Endothelial cell (in vitro differentiated cells): ENCODE data around the gene PECR. TPM values are rescaled to one million over a fixed set of nuclear protein-coding genes. Genes with fewer than 3 reads are reported as not detected.

Experiments used
- DNase-seq: peaks from one replicate; pipeline ENCODE4 v3.0.0; 2021; ENCODE audit warnings: low spot score
- H3K27ac Mint-ChIP-seq: one replicate; pipeline ENCODE4 v1.8.0; 2021; ENCODE audit warnings: mixed read lengths, inconsistent platforms; ENCODE audit not compliant: unreplicated experiment
- H3K27me3 Mint-ChIP-seq: one replicate; pipeline ENCODE4 v1.8.0; 2021; ENCODE audit warnings: mild to moderate bottlenecking, moderate library complexity, mixed read lengths, inconsistent platforms; ENCODE audit not compliant: unreplicated experiment
- H3K36me3 Mint-ChIP-seq: one replicate; pipeline ENCODE4 v1.8.0; 2021; ENCODE audit warnings: mild to moderate bottlenecking, low read depth, mixed read lengths, inconsistent platforms; ENCODE audit not compliant: unreplicated experiment
- H3K4me1 Mint-ChIP-seq: one replicate; pipeline ENCODE4 v1.8.0; 2021; ENCODE audit warnings: mild to moderate bottlenecking, mixed read lengths, inconsistent platforms; ENCODE audit not compliant: unreplicated experiment
- H3K4me3 Mint-ChIP-seq: one replicate; pipeline ENCODE4 v1.8.0; 2021; ENCODE audit warnings: mild to moderate bottlenecking, mixed read lengths, inconsistent platforms; ENCODE audit not compliant: unreplicated experiment
- H3K9me3 Mint-ChIP-seq: one replicate; pipeline ENCODE4 v1.8.0; 2021; ENCODE audit warnings: mixed read lengths, inconsistent platforms; ENCODE audit not compliant: unreplicated experiment
- CTCF ChIP-seq: fragments of 200-600 bp; sonication (generic); IDR thresholded peaks from one replicate; pipeline ENCODE4 v1.5.0; 2021; ENCODE audit warnings: antibody characterized with exemption; ENCODE audit not compliant: unreplicated experiment
- total RNA-seq: library from RNA; stranded (reverse); fragmentation: NEBNext Ultra II Directional; extraction: Animal tissue kit (Norgen Biotek cat#: 25700); gene quantifications from one replicate; pipeline ENCODE4 v1.2.1, GENCODE V29; 2021; ENCODE audit not compliant: unreplicated experiment

The PECR gene
- total RNA-seq, 1 donor from 2014 or later = 8.4 TPM

- no peaks in the 10 kb centered on the region for H3K27me3 Mint-ChIP-seq
- no peaks in the 10 kb centered on the region for H3K9me3 Mint-ChIP-seq
- no peak overlapping the region for H3K27ac Mint-ChIP-seq
- H3K4me1 Mint-ChIP-seq = no peaks in the 10 kb centered on the region
- TF ChIP-seq CTCF = no peak
- no peak overlapping the region for H3K4me3 Mint-ChIP-seq
- DNase-seq = no peak
- no peaks in the 10 kb centered on the region for H3K36me3 Mint-ChIP-seq
Observed at GRCh38 chr2:216064665-216065064, 16.9 kb downstream of the PECR start.

DNA sequence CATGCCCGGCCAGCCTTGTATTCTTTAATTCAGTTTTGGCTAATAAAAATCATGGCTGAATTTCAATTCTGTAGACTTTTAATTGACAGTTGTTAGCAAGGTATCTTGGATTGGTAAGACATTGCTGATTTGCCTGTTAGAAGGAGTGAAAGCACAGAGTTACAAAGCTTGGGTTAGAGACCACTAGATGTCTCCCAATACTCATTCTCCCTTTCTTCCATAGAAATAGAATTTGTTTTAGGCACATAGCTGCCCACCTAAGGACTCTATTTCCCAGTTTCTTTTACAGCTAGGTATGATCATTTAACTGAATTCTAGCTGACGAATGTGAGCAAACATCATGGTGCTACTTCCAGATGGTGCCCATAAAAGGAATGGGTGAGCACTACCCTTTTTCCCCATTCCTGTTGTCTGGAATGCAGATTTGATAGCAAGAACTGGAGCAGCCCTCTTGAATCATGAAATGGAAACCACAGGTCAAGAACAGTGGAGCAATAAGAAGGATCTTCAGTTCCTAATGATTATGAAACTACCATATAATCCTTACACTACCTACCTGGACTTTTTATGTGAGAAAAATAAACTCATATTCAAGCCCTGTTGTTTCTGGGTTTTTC, 17.5 kb downstream of the PECR start:
- Mint-ChIP-seq H3K27ac (no peak overlapping the region), H3K36me3 (no peaks in the 10 kb centered on the region), H3K4me3 (no peak overlapping the region), H3K9me3 (no peaks in the 10 kb centered on the region), H3K4me1 (no peaks in the 10 kb centered on the region), H3K27me3 (no peaks in the 10 kb centered on the region)
- no peak for TF ChIP-seq CTCF
- DNase-seq = no peak

GRCh38 chr2:216059233-216059834, 22.3 kb downstream of the PECR start:
- Mint-ChIP-seq H3K4me1 (peaks cover 5% of the 10 kb centered on the region), H3K4me3 (no peak overlapping the region), H3K9me3 (no peaks in the 10 kb centered on the region), H3K36me3 (no peaks in the 10 kb centered on the region), H3K27ac (no peak overlapping the region), H3K27me3 (no peaks in the 10 kb centered on the region)
- TF ChIP-seq CTCF = peak; percentile 63
- no peak for DNase-seq

DNA sequence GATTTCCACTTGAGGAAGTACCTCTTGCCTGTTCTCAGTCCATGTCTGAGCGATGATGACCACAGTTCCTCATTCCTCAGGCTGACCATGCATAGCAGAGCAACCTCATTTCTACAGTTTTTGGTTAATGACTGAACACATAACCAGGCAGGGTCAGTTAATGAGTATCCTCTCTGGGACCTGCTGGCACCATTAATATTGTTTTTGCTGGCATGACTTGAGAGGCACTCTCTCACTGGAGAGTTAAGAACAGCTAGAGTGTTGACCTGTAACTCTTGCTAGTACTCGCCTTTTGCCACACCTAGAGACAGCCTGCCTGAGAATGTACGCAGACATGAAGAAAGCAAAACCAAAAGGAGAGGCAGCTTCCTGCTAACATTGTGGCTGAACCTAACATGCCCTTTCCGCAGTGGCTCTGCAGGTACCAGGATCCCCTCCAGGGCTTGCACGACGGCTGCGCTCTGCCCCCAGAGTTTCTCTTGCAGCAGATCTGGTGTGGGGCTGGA, 23.9 kb downstream of the PECR start:
- Mint-ChIP-seq H3K36me3 (no peaks in the 10 kb centered on the region), H3K9me3 (no peaks in the 10 kb centered on the region), H3K27me3 (no peaks in the 10 kb centered on the region), H3K4me1 (peaks cover 5% of the 10 kb centered on the region), H3K27ac (no peak overlapping the region), H3K4me3 (no peak overlapping the region)
- TF ChIP-seq CTCF = no peak
- DNase-seq = no peak

DNA sequence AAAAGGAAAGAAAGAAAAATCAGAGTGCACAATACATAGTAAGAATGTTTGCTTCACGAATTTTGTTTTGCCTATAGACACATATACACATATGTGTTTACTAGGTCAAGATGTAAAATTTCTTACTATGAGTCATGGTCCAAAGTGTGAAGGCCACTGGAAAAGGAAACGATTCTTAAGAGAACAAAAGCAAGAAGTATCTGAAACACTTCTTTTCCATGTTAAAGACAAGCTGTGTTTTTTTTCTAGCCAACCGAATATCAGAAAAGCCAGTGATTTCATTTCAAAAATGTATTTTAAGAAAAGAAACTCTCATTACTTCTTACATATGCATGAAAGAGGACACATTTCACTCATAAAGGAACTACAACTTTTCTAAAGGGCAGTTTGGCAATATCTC, 24.9 kb downstream of the PECR start:
- Mint-ChIP-seq H3K9me3 (no peaks in the 10 kb centered on the region), H3K27ac (no peak overlapping the region), H3K27me3 (no peaks in the 10 kb centered on the region), H3K4me1 (peaks cover 5% of the 10 kb centered on the region), H3K36me3 (no peaks in the 10 kb centered on the region), H3K4me3 (no peak overlapping the region)
- no peak for DNase-seq
- no peak for TF ChIP-seq CTCF
